ENCODE results near the gene NADSYN1.

DNA sequence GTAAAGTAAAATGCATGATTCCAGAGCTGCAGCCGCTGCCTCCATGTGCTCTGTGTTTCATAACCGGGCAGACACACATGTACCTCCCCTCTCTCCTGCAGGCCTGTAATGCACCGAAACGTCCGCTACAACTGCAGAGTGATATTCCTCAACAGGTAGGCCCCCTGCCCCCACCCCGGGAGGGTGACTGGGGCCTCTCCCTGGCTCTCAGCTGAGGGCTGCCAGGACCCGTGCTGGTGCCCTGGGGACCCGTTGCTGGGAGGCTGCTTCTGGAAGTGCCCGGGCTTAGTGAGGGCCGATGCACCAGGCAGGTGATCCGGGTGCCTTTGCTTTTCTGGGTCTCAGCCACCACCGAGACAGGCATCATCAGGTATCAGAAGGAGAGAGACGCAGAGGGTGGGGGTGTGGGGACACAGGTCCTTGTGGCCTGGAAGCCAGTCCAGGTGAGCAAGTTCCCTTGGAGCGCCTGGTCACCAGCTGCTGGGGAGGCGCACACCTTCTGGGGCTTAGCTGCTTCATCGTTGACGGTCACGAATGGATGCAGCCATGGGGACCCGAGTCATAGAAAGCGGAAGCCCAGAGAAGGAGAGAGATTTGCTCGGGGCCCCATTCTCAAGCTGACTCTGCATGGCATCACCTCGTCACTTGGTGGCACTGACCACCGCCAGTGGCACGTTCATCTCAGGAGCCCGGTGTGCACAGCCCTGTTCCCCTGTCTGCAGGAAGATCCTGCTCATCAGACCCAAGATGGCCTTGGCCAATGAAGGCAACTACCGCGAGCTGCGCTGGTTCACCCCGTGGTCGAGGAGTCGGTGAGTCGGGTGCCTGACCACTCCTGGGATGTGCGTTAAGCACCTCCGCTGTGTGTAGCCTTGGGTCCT is 10.6 kb downstream of the NADSYN1 start:
- TF ChIP-seq, protein P1, sequence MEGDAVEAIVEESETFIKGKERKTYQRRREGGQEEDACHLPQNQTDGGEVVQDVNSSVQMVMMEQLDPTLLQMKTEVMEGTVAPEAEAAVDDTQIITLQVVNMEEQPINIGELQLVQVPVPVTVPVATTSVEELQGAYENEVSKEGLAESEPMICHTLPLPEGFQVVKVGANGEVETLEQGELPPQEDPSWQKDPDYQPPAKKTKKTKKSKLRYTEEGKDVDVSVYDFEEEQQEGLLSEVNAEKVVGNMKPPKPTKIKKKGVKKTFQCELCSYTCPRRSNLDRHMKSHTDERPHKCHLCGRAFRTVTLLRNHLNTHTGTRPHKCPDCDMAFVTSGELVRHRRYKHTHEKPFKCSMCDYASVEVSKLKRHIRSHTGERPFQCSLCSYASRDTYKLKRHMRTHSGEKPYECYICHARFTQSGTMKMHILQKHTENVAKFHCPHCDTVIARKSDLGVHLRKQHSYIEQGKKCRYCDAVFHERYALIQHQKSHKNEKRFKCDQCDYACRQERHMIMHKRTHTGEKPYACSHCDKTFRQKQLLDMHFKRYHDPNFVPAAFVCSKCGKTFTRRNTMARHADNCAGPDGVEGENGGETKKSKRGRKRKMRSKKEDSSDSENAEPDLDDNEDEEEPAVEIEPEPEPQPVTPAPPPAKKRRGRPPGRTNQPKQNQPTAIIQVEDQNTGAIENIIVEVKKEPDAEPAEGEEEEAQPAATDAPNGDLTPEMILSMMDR (IDR thresholded peaks at IDR 0.05) = no peak
- no peak for TF ChIP-seq POLR2A (IDR thresholded peaks at IDR 0.05)
- no peak for TF ChIP-seq EP300 (IDR thresholded peaks at IDR 0.05)

All from tibial nerve (tissue), 4 donors.